ENCODE data around the gene EFNA4.

The EFNA4 gene

GRCh38 chr1:155091071-155092051 lies 27.8 kb downstream of the EFNA4 start:
- Histone ChIP-seq H3K9me3 (no peaks in the 10 kb centered on the region), H3K27ac (no peak overlapping the region), H3K4me3 (no peak overlapping the region), H3K27me3 (peaks cover 0 to 4% of the 10 kb centered on the region in 2 donors), H3K4me1 (peaks cover 0 to 24% (median 14%) of the 10 kb centered on the region in 4 donors), H3K36me3 (no peaks in the 10 kb centered on the region)
- DNase-seq: peak; percentile 64 to 82
- TF ChIP-seq CTCF (IDR thresholded peaks at IDR 0.05): peak; percentile 93 to 99
- intact Hi-C loops (cut with DNase I; ENCODE audit: low total_unique reads): loop anchor here (2.0 to 5.0 kb wide), 2 partner anchors 36 to 75 kb away; partner anchors contain the start of gene EFNA1

- no peak for TF ChIP-seq CTCF (IDR thresholded peaks at IDR 0.05)
- H3K27ac ChIP-seq: no peak overlapping the region
- H3K9me3 ChIP-seq: no peaks in the 10 kb centered on the region
- DNase-seq: no peak
- no peak overlapping the region for H3K4me3 ChIP-seq
- no peaks in the 10 kb centered on the region for H3K36me3 ChIP-seq
- H3K27me3 ChIP-seq: peaks cover 0 to 4% of the 10 kb centered on the region in 2 donors
- H3K4me1 ChIP-seq: peaks cover 0 to 22% (median 14%) of the 10 kb centered on the region in 4 donors
- intact Hi-C loops (cut with DNase I; ENCODE audit: low total_unique reads): loop anchor here (5.0 kb wide), 1 partner anchor 35 kb away; the partner anchor contains the start of gene EFNA1
Observed at GRCh38 chr1:155092131-155092530, 28.6 kb downstream of the EFNA4 start.

GRCh38 chr1:155092641-155093040 lies 29.1 kb downstream of the EFNA4 start:
- H3K4me3 ChIP-seq: no peak overlapping the region
- H3K4me1 ChIP-seq: peaks cover 0 to 22% (median 14%) of the 10 kb centered on the region in 4 donors
- H3K27me3 ChIP-seq: peaks cover 0 to 4% of the 10 kb centered on the region in 2 donors
- H3K36me3 ChIP-seq: no peaks in the 10 kb centered on the region
- intact Hi-C loops (cut with DNase I; ENCODE audit: low total_unique reads): loop anchor here (5.0 kb wide), 1 partner anchor 35 kb away; the partner anchor contains the start of gene EFNA1
- no peak for TF ChIP-seq CTCF (IDR thresholded peaks at IDR 0.05)
- H3K9me3 ChIP-seq: no peaks in the 10 kb centered on the region
- H3K27ac ChIP-seq: no peak overlapping the region
- DNase-seq: no peak

- H3K4me1 ChIP-seq: peaks cover 0 to 22% (median 14%) of the 10 kb centered on the region in 4 donors
- DNase-seq: no peak
- peak; percentile 43 to 47 for TF ChIP-seq CTCF (IDR thresholded peaks at IDR 0.05)
- no peaks in the 10 kb centered on the region for H3K36me3 ChIP-seq
- no peak overlapping the region for H3K4me3 ChIP-seq
- peak overlapping the region; percentile 10 to 21 for H3K27ac ChIP-seq
- H3K9me3 ChIP-seq: no peaks in the 10 kb centered on the region
- intact Hi-C loops (cut with DNase I; ENCODE audit: low total_unique reads): loop anchor here (5.0 kb wide), 1 partner anchor 33 kb away; the partner anchor contains the start of gene EFNA1
- H3K27me3 ChIP-seq: peaks cover 0 to 11% of the 10 kb centered on the region in 2 donors
Observed at GRCh38 chr1:155093911-155094621, 30.5 kb downstream of the EFNA4 start.

- Histone ChIP-seq H3K4me3 (no peak overlapping the region), H3K36me3 (no peaks in the 10 kb centered on the region), H3K4me1 (peaks cover 0 to 22% (median 14%) of the 10 kb centered on the region in 4 donors), H3K27me3 (peaks cover 0 to 11% of the 10 kb centered on the region in 2 donors), H3K27ac (peak overlapping the region in 1 of 2 donors; percentile 21), H3K9me3 (no peaks in the 10 kb centered on the region)
- TF ChIP-seq CTCF (IDR thresholded peaks at IDR 0.05): no peak
- intact Hi-C loops (cut with DNase I; ENCODE audit: low total_unique reads): loop anchor here (5.0 kb wide), 1 partner anchor 33 kb away; the partner anchor contains the start of gene EFNA1
- DNase-seq: no peak
Observed at GRCh38 chr1:155094622-155094948, 31.0 kb downstream of the EFNA4 start.

Data from tibial artery (tissue), 4 donors.